HepG2 (cell line): ENCODE measurements around the gene KCNK7. TPM values are rescaled to one million over a fixed set of nuclear protein-coding genes. Genes with fewer than 3 reads are reported as not detected.

Experiments
- CBFB ChIP-seq: sonication (generic); formaldehyde crosslinking; IDR thresholded peaks from 2 replicates; pipeline ENCODE4 v1.4.0; 2020; ENCODE audit warnings: missing genetic modification reagents
- ELF3 ChIP-seq: IDR thresholded peaks from 2 replicates; pipeline ENCODE4 v1.6.1; 2016; ENCODE audit warnings: missing genetic modification reagents, missing compliant biosample characterization
- FOSL1 ChIP-seq: sonication (generic); formaldehyde crosslinking; IDR thresholded peaks from 2 replicates; pipeline ENCODE4 v1.9.0; 2021; ENCODE audit warnings: missing genetic modification reagents, borderline replicate concordance
- HNF4G ChIP-seq, 2 experiments: sonication (generic) in 1 of 2; formaldehyde crosslinking in 1 of 2; IDR thresholded peaks; 2 replicates each; pipeline versions ENCODE4 v1.4.0 to v1.6.1; 2011 to 2020; ENCODE audit warnings: borderline replicate concordance in 2 of 2, low read depth in 2 of 2, mild to moderate bottlenecking in 2 of 2, low read length in 1 of 2, missing genetic modification reagents in 1 of 2, moderate library complexity in 1 of 2
- KDM3A ChIP-seq: IDR thresholded peaks from 2 replicates; pipeline ENCODE4 v1.6.1; 2018; ENCODE audit warnings: low read depth, missing compliant biosample characterization
- KDM4B ChIP-seq: sonication (generic); formaldehyde crosslinking; IDR thresholded peaks from 2 replicates; pipeline ENCODE4 v1.4.0; 2020; ENCODE audit warnings: missing genetic modification reagents
- KLF15 ChIP-seq: sonication (generic); formaldehyde crosslinking; IDR thresholded peaks from 2 replicates; pipeline ENCODE4 v1.8.1; 2023; ENCODE audit warnings: borderline replicate concordance, mild to moderate bottlenecking, inconsistent platforms, missing genetic modification reagents, mixed read lengths
- MTERF4 ChIP-seq: sonication (generic); formaldehyde crosslinking; IDR thresholded peaks from 2 replicates; pipeline ENCODE4 v1.8.0; 2023; ENCODE audit warnings: mild to moderate bottlenecking, missing genetic modification reagents
- PRDM10 ChIP-seq: sonication (generic); formaldehyde crosslinking; IDR thresholded peaks from 2 replicates; pipeline ENCODE4 v1.4.0; 2020; ENCODE audit warnings: low read depth, missing genetic modification reagents
- RFX1 ChIP-seq: fragments of 450-650 bp; IDR thresholded peaks from 2 replicates; pipeline ENCODE4 v1.6.1; 2017
- RXRA ChIP-seq: sonication (generic); formaldehyde crosslinking; IDR thresholded peaks from 2 replicates; pipeline ENCODE4 v1.5.1; 2020; ENCODE audit warnings: missing genetic modification reagents
- SALL2 ChIP-seq: sonication (generic); formaldehyde crosslinking; IDR thresholded peaks from 2 replicates; pipeline ENCODE4 v1.8.1; 2023; ENCODE audit warnings: mild to moderate bottlenecking, missing genetic modification reagents, inconsistent platforms
- SOX13 ChIP-seq, 3 experiments: fragments of 450-650 bp in 1 of 3; sonication (generic) in 1 of 3; formaldehyde crosslinking in 1 of 3; IDR thresholded peaks in 2 of 3; conservative IDR thresholded peaks in 1 of 3; 2 replicates each; pipeline versions ENCODE4 v1.5.0 to v1.6.1; 2016 to 2020; ENCODE audit warnings: antibody characterized with exemption in 1 of 3, mild to moderate bottlenecking in 1 of 3, missing compliant biosample characterization in 1 of 3, missing genetic modification reagents in 1 of 3, moderate library complexity in 1 of 3
- SOX5 ChIP-seq: IDR thresholded peaks from 2 replicates; pipeline ENCODE4 v1.6.1; 2016; ENCODE audit warnings: borderline replicate concordance
- TEAD2 ChIP-seq: sonication (generic); formaldehyde crosslinking; IDR thresholded peaks from 2 replicates; pipeline ENCODE4 v1.9.0; 2021; ENCODE audit warnings: missing genetic modification reagents
- TEAD3 ChIP-seq: optimal IDR thresholded peaks from 2 replicates; pipeline ENCODE3; 2016; ENCODE audit warnings: borderline replicate concordance
- XRCC5 ChIP-seq: fragments of 200-400 bp; formaldehyde crosslinking; optimal IDR thresholded peaks from 2 replicates; pipeline ENCODE3; 2017; ENCODE audit warnings: mild to moderate bottlenecking, low read length
- ZFP41 ChIP-seq: sonication (generic); formaldehyde crosslinking; IDR thresholded peaks from 2 replicates; pipeline ENCODE4 v1.4.0; 2020; ENCODE audit warnings: mild to moderate bottlenecking, missing genetic modification reagents, borderline replicate concordance
- ZIK1 ChIP-seq: sonication (generic); formaldehyde crosslinking; IDR thresholded peaks from 2 replicates; pipeline ENCODE4 v1.5.0; 2020; ENCODE audit warnings: mild to moderate bottlenecking, low read depth, missing genetic modification reagents, borderline replicate concordance
- ZNF317 ChIP-seq: sonication (generic); formaldehyde crosslinking; IDR thresholded peaks from 2 replicates; pipeline ENCODE4 v1.5.0; 2020; ENCODE audit warnings: mild to moderate bottlenecking, missing genetic modification reagents
- ZNF33A ChIP-seq: sonication (generic); formaldehyde crosslinking; IDR thresholded peaks from 2 replicates; pipeline ENCODE4 v1.5.1; 2020; ENCODE audit warnings: missing genetic modification reagents, mild to moderate bottlenecking, moderate library complexity, borderline replicate concordance
- ZNF530 ChIP-seq: sonication (generic); formaldehyde crosslinking; IDR thresholded peaks from 2 replicates; pipeline ENCODE4 v1.5.0; 2020; ENCODE audit warnings: low read depth, mild to moderate bottlenecking, missing genetic modification reagents
- ZNF558 ChIP-seq: sonication (generic); formaldehyde crosslinking; IDR thresholded peaks from 2 replicates; pipeline ENCODE4 v1.9.0; 2022; ENCODE audit warnings: mild to moderate bottlenecking, missing genetic modification reagents, borderline replicate concordance
- ZNF672 ChIP-seq: sonication (generic); formaldehyde crosslinking; IDR thresholded peaks from 2 replicates; pipeline ENCODE4 v1.8.1; 2022; ENCODE audit warnings: missing genetic modification reagents
- ZNF788 ChIP-seq: sonication (generic); formaldehyde crosslinking; IDR thresholded peaks from 2 replicates; pipeline ENCODE4 v1.5.0; 2020; ENCODE audit warnings: mild to moderate bottlenecking, missing genetic modification reagents, borderline replicate concordance
- polyA plus RNA-seq, 8 experiments: library from polyadenylated mRNA; depleted of rRNA in 3 of 8; stranded (reverse) in 7 of 8; unstranded in 1 of 8; fragments of >200 nt; fragmentation: Illumina TruSeq in 4 of 8; extraction: Trizol in 4 of 8; gene quantifications; 2 replicates each; pipeline versions ENCODE4 v1.2.1 to v1.2.3, GENCODE V29; 2011 to 2016; ENCODE audit warnings: low read depth in 4 of 8, missing spikeins in 1 of 8, mixed read lengths in 1 of 8; ENCODE audit not compliant: insufficient read depth in 1 of 8
- total RNA-seq, 5 experiments: library from RNA; depleted of rRNA; stranded (reverse); fragments of >200 nt; fragmentation: Illumina TruSeq; extraction: Trizol; gene quantifications; 2 replicates each; pipeline ENCODE4 v1.2.3, GENCODE V29; 2016; ENCODE audit warnings: low read depth in 1 of 5

The KCNK7 gene
- total and polyA plus RNA-seq, 2 of the 13 experiments (the other 11 are each of a cell fraction or from before 2014, with no cell fraction given), result 0.11 TPM; not detected in 1

- no peak for TF ChIP-seq PRDM10
- peak; percentile 53; the same call in 1 of the 2 replicates for TF ChIP-seq ELF3 (CRISPR knock-in tag)
- no peak for TF ChIP-seq XRCC5
- no peak for TF ChIP-seq ZFP41 (CRISPR knock-in tag)
- TF ChIP-seq ZNF317 (CRISPR knock-in tag), result no peak
- peak; percentile 7; the same call in 1 of the 2 replicates for TF ChIP-seq ZIK1 (CRISPR knock-in tag)
- no peak for TF ChIP-seq KDM4B (CRISPR knock-in tag)
- peak; percentile 14; the same call in 1 of the 2 replicates for TF ChIP-seq SOX5 (CRISPR knock-in tag)
- TF ChIP-seq SOX13 (IDR thresholded peaks at IDR 0.05), result no peak
- TF ChIP-seq SOX13 (CRISPR knock-in tag; conservative IDR thresholded peaks at IDR 0.05 in 1 of 2, IDR thresholded peaks at IDR 0.05 in 1 of 2), result no peak
- TF ChIP-seq MTERF4 (CRISPR knock-in tag), result peak; percentile 10; the same call in 1 of the 2 replicates
- no peak for TF ChIP-seq KDM3A (CRISPR knock-in tag)
- TF ChIP-seq HNF4G (IDR thresholded peaks at IDR 0.05; ENCODE audit: borderline replicate concordance, low read depth, low read length), result no peak
- 0 out of 2 replicates have a peak, but pooled peaks have one; percentile 25 for TF ChIP-seq HNF4G (CRISPR knock-in tag; IDR thresholded peaks at IDR 0.05; ENCODE audit: borderline replicate concordance, low read depth)
- no peak for TF ChIP-seq ZNF33A (CRISPR knock-in tag)
- TF ChIP-seq ZNF530 (CRISPR knock-in tag), result no peak
- peak; percentile 47; the same call in 1 of the 2 replicates for TF ChIP-seq CBFB (CRISPR knock-in tag)
- TF ChIP-seq ZNF788 (CRISPR knock-in tag), result no peak
- TF ChIP-seq ZNF558 (CRISPR knock-in tag), result no peak; the same call in 1 of the 2 replicates
- peak; percentile 100 for TF ChIP-seq ZNF672 (CRISPR knock-in tag)
- no peak for TF ChIP-seq FOSL1
- TF ChIP-seq RXRA, result no peak; the same call in 1 of the 2 replicates
- TF ChIP-seq TEAD2 (CRISPR knock-in tag), result no peak
- TF ChIP-seq KLF15 (CRISPR knock-in tag), result no peak
- peak; percentile 73 for TF ChIP-seq TEAD3
- TF ChIP-seq SALL2 (CRISPR knock-in tag), result no peak
- TF ChIP-seq RFX1, result no peak
Measured at GRCh38 chr11:65637794-65638419, 42.3 kb upstream of the KCNK7 start, which contains the start of gene SIPA1 (continued).
